GM12892 (cell line): ENCODE data around the gene PCDH17.

ENCODE experiments used
- DNase-seq: peaks from one replicate; pipeline ENCODE4 v3.0.0; 2011; ENCODE audit not compliant: insufficient read length
- FAIRE-seq: peaks from 2 replicates; lab custom pipeline; 2011; peaks lifted over from hg19 to GRCh38; lab: Jason Lieb, UNC
- POLR2A ChIP-seq: IDR thresholded peaks from 2 replicates; pipeline ENCODE4 v1.6.1; 2011; ENCODE audit warnings: low read depth, low read length, control low read depth
- POLR2AphosphoS5 ChIP-seq: IDR thresholded peaks from 2 replicates; pipeline ENCODE4 v1.6.1; 2011; ENCODE audit warnings: low read depth, low read length, control low read depth
- TAF1 ChIP-seq: IDR thresholded peaks from 2 replicates; pipeline ENCODE4 v1.6.1; 2011; ENCODE audit warnings: low read depth, mild to moderate bottlenecking, control low read depth, low read length, borderline replicate concordance

Gene PCDH17

GRCh38 chr13:57640607-57641006 is 9.1 kb downstream of the PCDH17 start:
- TF ChIP-seq POLR2A (no peak), TAF1 (no peak), POLR2AphosphoS5 (no peak)
- DNase-seq = no peak
- FAIRE-seq = no peak

DNA sequence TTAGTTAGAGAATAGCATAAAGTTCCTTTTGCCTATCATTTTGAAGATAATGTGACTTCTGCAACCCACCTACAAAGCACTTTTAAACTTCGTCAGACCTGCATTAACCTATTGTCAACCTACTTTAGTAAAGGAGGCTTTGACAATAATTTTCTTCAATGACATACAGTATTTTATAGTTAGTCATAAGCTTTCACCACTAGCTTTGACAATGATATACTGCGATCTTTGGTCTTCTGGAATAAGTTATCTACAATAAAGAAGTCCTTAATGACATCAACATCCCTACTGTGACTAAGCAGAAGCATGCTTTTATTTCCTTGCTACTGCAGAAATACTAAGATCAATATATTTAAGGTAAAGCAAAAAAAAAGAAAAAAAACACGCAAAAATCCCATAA is 9.5 kb downstream of the PCDH17 start:
- FAIRE-seq (no peak), DNase-seq (no peak)
- TF ChIP-seq POLR2A (no peak), TAF1 (no peak), POLR2AphosphoS5 (no peak)

- FAIRE-seq (no peak), DNase-seq (no peak)
- TF ChIP-seq POLR2AphosphoS5 (no peak), POLR2A (no peak), TAF1 (no peak)
These were observed 12.6 kb downstream of the PCDH17 start for GRCh38 chr13:57644106-57644505.

DNA sequence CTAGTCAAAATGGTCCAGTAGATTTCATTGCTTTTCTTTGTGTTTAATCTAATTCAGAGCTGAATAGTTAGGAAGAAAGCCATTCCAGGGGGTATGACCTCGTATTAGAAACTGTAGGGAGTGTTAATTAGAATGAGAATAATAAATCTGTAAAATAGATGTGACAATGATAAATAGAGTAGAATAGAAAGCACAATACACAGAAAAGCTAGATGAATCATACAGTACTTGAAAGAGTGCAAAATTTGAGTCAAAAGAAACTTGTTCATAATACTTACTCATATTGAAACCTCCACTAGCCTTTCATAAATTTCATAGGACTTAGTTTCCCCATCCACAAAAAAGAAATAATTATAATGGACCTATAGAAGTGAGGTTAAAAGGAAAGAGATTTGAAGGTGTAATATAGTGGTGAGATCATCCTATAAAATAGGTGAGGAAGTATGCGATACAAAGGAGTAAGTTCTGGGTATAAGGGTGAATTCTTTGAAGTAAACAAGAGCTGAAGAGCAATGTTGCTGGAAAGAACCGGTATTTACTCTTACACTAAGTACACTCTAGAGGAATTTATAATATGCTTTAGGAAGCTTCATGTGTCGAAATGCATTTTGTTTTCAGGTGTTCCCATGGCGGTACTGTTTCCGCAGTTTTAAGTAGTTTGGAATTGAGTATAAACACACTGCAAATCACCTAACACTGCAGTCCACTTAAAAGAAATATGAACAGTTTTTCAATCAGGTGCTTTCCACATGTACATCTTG is 21.9 kb downstream of the PCDH17 start:
- TF ChIP-seq POLR2A (no peak), POLR2AphosphoS5 (no peak), TAF1 (no peak)
- no peak for FAIRE-seq
- no peak for DNase-seq

DNA sequence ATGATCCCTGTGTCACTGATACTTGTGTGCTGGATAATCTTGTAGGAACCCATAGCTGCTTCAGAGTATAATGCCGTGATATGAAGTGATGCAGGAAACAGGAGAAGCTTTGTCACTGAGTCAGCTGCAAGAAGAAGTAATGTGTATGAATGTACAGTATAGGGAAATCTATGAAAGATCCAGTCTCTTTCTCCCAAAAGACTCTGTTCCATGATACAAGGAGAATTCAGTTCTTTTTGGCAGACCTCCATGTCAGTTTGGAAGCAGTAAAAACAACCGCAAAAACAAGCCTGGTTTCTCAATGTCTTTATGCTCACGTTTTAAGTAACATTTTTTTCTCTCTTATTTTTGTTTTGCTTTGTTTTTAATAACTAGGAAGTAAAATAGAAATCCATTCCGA is 33.9 kb downstream of the PCDH17 start:
- DNase-seq = no peak
- no peak for FAIRE-seq
- TF ChIP-seq TAF1 (no peak), POLR2A (no peak)

DNA sequence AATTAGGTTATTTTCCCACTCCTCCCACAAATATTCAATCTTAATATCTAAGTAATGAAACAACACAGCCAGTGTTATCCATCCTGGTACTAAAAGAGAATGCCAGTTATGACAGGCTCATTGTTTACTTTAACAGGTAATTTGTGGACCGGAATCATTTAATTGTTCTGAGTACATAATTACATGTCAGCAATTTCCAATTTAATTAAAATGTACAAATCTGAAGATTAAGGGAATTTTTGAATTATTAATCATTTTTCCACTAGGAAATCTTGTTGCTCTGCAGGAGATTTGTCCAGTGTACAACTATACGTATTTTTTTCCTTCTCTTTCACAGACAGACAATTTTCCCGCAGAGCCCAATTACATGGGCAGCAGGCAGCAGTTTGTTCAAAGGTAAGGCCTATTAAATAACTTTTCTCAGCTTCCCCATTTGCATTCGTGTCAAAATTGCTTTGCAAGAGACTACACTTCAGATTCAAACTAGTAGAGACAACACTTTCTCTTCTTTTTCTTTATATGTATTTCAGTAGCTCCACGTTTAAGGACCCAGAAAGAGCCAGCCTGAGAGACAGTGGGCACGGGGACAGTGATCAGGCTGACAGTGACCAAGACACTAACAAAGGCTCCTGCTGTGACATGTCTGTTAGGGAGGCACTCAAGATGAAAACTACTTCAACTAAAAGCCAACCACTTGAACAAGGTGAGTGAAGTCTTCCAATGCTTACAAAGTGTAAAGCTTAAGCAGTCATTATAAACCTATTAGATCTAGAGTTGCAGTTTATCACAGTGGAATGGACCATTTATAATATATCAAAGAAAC is 34.8 kb downstream of the PCDH17 start:
- FAIRE-seq (no peak), DNase-seq (no peak)
- no peak for TF ChIP-seq TAF1
- TF ChIP-seq POLR2AphosphoS5 = no peak
- TF ChIP-seq POLR2A = no peak

- DNase-seq (no peak), FAIRE-seq (no peak)
- TF ChIP-seq POLR2AphosphoS5 (no peak), TAF1 (no peak), POLR2A (no peak)
These were observed 40.6 kb downstream of the PCDH17 start for GRCh38 chr13:57672168-57672567.

- FAIRE-seq (no peak), DNase-seq (no peak)
- no peak for TF ChIP-seq POLR2AphosphoS5
- TF ChIP-seq TAF1 = no peak
- no peak for TF ChIP-seq POLR2A
These were observed 41.7 kb downstream of the PCDH17 start for GRCh38 chr13:57673197-57673596.

DNA sequence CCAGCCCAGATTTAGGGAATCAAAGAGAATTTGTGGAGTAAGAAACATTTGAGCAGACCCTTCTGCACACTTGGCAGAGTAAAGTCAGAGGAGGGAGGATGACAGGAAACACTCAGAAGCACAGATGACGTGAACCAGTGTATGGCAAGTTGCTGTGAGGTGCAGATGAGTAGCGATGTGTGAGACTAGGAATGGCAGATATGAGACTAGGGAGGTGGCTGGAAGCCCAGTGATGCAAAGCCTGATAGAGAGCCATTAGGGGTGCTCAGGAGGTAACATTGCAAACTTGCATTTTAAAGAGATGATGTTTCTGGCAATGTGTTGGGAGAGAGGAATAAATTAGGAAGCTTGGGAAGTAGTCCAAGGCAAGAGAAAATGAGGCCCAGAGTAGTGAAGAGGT is 44.0 kb downstream of the PCDH17 start:
- TF ChIP-seq POLR2A (no peak), POLR2AphosphoS5 (no peak), TAF1 (no peak)
- no peak for FAIRE-seq
- no peak for DNase-seq

DNA sequence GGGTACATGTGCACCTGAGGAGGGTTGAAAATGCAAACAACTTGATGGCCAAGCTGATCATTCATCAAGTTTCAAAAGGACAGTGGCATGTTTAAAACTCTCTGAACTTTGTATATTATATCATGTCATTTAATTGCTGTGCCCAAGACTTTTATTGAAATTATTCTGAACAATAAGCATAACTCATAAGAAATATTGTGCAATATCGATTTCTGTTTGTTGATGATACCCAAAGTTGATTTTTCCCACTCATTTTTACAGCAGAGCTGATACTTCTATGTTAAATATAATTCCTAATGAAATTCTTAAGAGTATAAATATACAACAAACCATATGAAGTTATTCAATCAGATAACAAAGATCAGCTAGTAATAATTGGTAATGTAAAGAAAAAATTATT is 49.1 kb downstream of the PCDH17 start:
- FAIRE-seq (no peak), DNase-seq (no peak)
- TF ChIP-seq TAF1 = no peak

DNA sequence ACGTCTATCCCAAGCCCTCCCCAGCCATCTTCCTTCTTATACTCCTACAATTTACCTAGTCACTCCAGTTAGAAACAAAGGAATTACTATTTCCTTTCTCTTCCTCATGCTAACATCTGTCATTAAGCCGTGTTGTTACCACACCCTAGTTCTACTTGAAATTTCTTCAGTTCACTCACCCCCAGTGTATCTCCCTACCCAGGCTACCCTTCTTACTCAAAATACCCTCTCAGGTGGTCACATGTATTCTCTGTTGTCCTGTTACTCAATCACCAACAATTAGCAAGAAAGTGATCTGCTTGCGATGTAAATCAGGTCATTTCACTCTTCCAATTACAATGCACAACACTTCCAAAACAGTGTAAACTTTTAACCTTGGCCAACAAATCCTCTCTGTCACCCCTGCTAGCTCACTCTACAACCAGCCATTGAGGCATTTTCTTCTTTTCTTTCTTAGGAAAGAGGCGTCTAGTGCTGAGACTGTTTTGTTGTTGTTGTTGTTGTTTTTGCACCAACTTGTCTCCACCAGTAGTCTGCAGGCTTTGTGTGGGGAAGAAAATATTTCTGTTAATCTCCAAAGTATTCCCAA is 50.7 kb downstream of the PCDH17 start:
- FAIRE-seq (no peak), DNase-seq (no peak)
- TF ChIP-seq POLR2A (no peak), POLR2AphosphoS5 (no peak), TAF1 (no peak)
